SU-DHL-6 (cell line): ENCODE data around the gene OR5H15.

Source experiments
- H2AFZ ChIP-seq: fragments of 200-600 bp; sonication (generic); 2 replicates; pipeline ENCODE4 v1.6.1; 2014; ENCODE audit warnings: low read depth, mild to moderate bottlenecking, moderate library complexity, mixed read lengths, antibody characterized with exemption, low read length; ENCODE audit not compliant: severe bottlenecking
- H3F3A ChIP-seq: fragments of 200-600 bp; shearing (Covaris generic); 2 replicates; pipeline ENCODE4 v1.6.0; 2016; ENCODE audit warnings: antibody characterized with exemption, mild to moderate bottlenecking; ENCODE audit not compliant: insufficient read depth
- H3K27ac ChIP-seq: fragments of 200-600 bp; sonication (generic); 2 replicates; pipeline ENCODE4 v1.5.1; 2016; ENCODE audit warnings: low read depth, mild to moderate bottlenecking, low read length, moderate library complexity, mixed read lengths
- H3K27me3 ChIP-seq: fragments of 200-600 bp; sonication (generic), shearing (Covaris generic); 2 replicates; pipeline ENCODE4 v1.6.0; 2014; ENCODE audit warnings: mild to moderate bottlenecking, low read length
- H3K36me3 ChIP-seq: fragments of 200-600 bp; sonication (generic); 2 replicates; pipeline ENCODE4 v1.6.1; 2014; ENCODE audit warnings: mild to moderate bottlenecking, low read length, mixed read lengths
- H3K4me2 ChIP-seq: fragments of 300-600, 200-600 bp; shearing (Covaris generic), sonication (generic); 2 replicates; pipeline ENCODE4 v1.6.0; 2014; ENCODE audit warnings: low read length, low read depth, mild to moderate bottlenecking; ENCODE audit not compliant: poor library complexity, severe bottlenecking
- H3K4me3 ChIP-seq: fragments of 200-600 bp; sonication (generic); 2 replicates; pipeline ENCODE4 v1.5.1; 2014; ENCODE audit warnings: antibody characterized with exemption, low read length, mild to moderate bottlenecking, mixed read lengths; ENCODE audit not compliant: insufficient read depth, poor library complexity, severe bottlenecking
- H3K79me2 ChIP-seq: fragments of 200-600 bp; sonication (generic); 2 replicates; pipeline ENCODE4 v1.6.1; 2014; ENCODE audit warnings: mild to moderate bottlenecking, low read length, moderate library complexity; ENCODE audit not compliant: insufficient read depth
- H3K9ac ChIP-seq: fragments of 200-600 bp; sonication (generic); 2 replicates; pipeline ENCODE4 v1.7.0; 2014; ENCODE audit warnings: mild to moderate bottlenecking, low read length
- H3K9me2 ChIP-seq: fragments of 200-600 bp; sonication (generic); replicated peaks from 2 replicates; pipeline ENCODE4 v1.6.1; 2014; ENCODE audit warnings: low read length; ENCODE audit not compliant: insufficient read depth
- H3K9me3 ChIP-seq: fragments of 200-600 bp; sonication (generic); 2 replicates; pipeline ENCODE4 v1.6.1; 2014; ENCODE audit warnings: low read length, mixed read lengths; ENCODE audit not compliant: insufficient read depth
- H4K20me1 ChIP-seq: fragments of 200-600 bp; sonication (generic); 2 replicates; pipeline ENCODE4 v1.6.1; 2014; ENCODE audit warnings: low read depth, mild to moderate bottlenecking, antibody characterized with exemption, low read length, moderate library complexity, mixed read lengths
- CTCF ChIP-seq: fragments of 200-600 bp; sonication (generic); IDR thresholded peaks from one replicate; pipeline ENCODE4 v1.5.1; 2017; ENCODE audit warnings: antibody characterized with exemption, mild to moderate bottlenecking, low read length, moderate library complexity; ENCODE audit not compliant: insufficient read depth, poor library complexity, severe bottlenecking
- EZH2phosphoT487 ChIP-seq: fragments of 200-600 bp; sonication (generic), shearing (Covaris generic); conservative IDR thresholded peaks from 2 replicates; pipeline ENCODE4 v1.6.1; 2018; ENCODE audit warnings: mild to moderate bottlenecking, antibody characterized with exemption, low read length, moderate library complexity, mixed read lengths

Gene OR5H15

GRCh38 chr3:98209244-98209643, 42.7 kb downstream of the OR5H15 start:
- H3K79me2 ChIP-seq, result no peaks in the 10 kb centered on the region
- H4K20me1 ChIP-seq, result no peaks in the 10 kb centered on the region
- H3K27me3 ChIP-seq, result no peaks in the 10 kb centered on the region
- no peaks in the 10 kb centered on the region for H3K36me3 ChIP-seq
- H3K9me2 ChIP-seq, result no peaks in the 10 kb centered on the region; the same call in 1 of the 2 replicates
- no peaks in the 10 kb centered on the region for H3F3A ChIP-seq
- H3K9me3 ChIP-seq, result no peaks in the 10 kb centered on the region
- H3K27ac ChIP-seq, result no peak overlapping the region
- H2AFZ ChIP-seq, result no peak overlapping the region
- no peak overlapping the region for H3K4me2 ChIP-seq
- H3K9ac ChIP-seq, result no peak overlapping the region
- H3K4me3 ChIP-seq, result no peak overlapping the region
- no peak for TF ChIP-seq EZH2phosphoT487
- no peak for TF ChIP-seq CTCF

- H3K9me3 ChIP-seq, result no peaks in the 10 kb centered on the region
- TF ChIP-seq CTCF, result no peak
- TF ChIP-seq EZH2phosphoT487, result no peak
- H3K4me3 ChIP-seq, result no peak overlapping the region
- H3K27ac ChIP-seq, result no peak overlapping the region
- no peaks in the 10 kb centered on the region for H3K79me2 ChIP-seq
- H2AFZ ChIP-seq, result no peak overlapping the region
- no peaks in the 10 kb centered on the region for H3F3A ChIP-seq
- no peaks in the 10 kb centered on the region for H3K36me3 ChIP-seq
- no peaks in the 10 kb centered on the region for H4K20me1 ChIP-seq
- no peak overlapping the region for H3K4me2 ChIP-seq
- no peaks in the 10 kb centered on the region for H3K9me2 ChIP-seq
- no peaks in the 10 kb centered on the region for H3K27me3 ChIP-seq
- H3K9ac ChIP-seq, result no peak overlapping the region
Observed at GRCh38 chr3:98213276-98213675, 46.8 kb downstream of the OR5H15 start.

GRCh38 chr3:98215051-98215450, 48.6 kb downstream of the OR5H15 start:
- no peaks in the 10 kb centered on the region for H3K36me3 ChIP-seq
- no peak for TF ChIP-seq EZH2phosphoT487
- no peak for TF ChIP-seq CTCF
- H2AFZ ChIP-seq, result no peak overlapping the region
- H3F3A ChIP-seq, result no peaks in the 10 kb centered on the region
- H3K27ac ChIP-seq, result no peak overlapping the region
- no peaks in the 10 kb centered on the region for H3K9me2 ChIP-seq
- H3K9me3 ChIP-seq, result no peaks in the 10 kb centered on the region
- no peak overlapping the region for H3K4me2 ChIP-seq
- no peaks in the 10 kb centered on the region for H3K27me3 ChIP-seq
- no peaks in the 10 kb centered on the region for H4K20me1 ChIP-seq
- H3K79me2 ChIP-seq, result no peaks in the 10 kb centered on the region
- H3K9ac ChIP-seq, result no peak overlapping the region
- no peak overlapping the region for H3K4me3 ChIP-seq
